Stimulated activated CD4-positive, alpha-beta T cell treated with anti-CD3 and anti-CD28 coated beads, Interleukin-4, amount 100 ng/mL, for 1 hour (primary cell): ENCODE measurements around the gene XRCC3.
"Not testable (repeated sequence)": the region's sequence is repeated elsewhere in the genome, so short reads cannot be mapped to it uniquely, and the experiment has no call there.

Experiments used
- DNase-seq: peaks from one replicate; pipeline ENCODE4 v3.0.0-alpha.2; 2020

The XRCC3 gene

GRCh38 chr14:103705118-103705503, 10.1 kb downstream of the XRCC3 start:
- DNase-seq, result no peak

- no peak for DNase-seq
These were observed 10.5 kb downstream of the XRCC3 start for GRCh38 chr14:103704708-103705107.

- DNase-seq, result no peak
These were observed 11.5 kb downstream of the XRCC3 start for GRCh38 chr14:103703433-103704385.

GRCh38 chr14:103702497-103703432, 12.5 kb downstream of the XRCC3 start:
- no peak for DNase-seq

DNA sequence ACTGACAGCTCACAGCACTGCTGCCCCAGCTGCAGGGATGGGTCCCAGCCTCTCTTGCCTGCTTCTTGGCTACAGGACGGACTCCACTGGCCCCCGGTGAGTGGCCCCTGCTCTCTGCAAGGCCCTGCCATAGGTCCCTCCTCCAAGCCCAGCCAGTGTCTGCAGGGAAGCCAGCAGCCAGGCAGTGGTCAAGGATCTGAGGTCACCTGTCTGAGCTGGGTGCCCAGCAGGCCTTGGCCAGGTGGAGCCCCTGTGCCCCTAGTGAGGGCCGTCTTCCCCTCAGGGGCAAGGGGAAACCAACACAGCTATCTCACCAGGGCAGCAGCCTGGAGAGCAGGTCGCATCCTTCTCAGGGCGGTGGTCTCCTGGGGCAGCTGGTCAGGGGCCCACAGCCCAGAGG, 13.2 kb downstream of the XRCC3 start:
- DNase-seq, result no peak

GRCh38 chr14:103700753-103701490, 14.3 kb downstream of the XRCC3 start:
- DNase-seq, result no peak

GRCh38 chr14:103699901-103700752, 15.1 kb downstream of the XRCC3 start:
- no peak for DNase-seq

DNA sequence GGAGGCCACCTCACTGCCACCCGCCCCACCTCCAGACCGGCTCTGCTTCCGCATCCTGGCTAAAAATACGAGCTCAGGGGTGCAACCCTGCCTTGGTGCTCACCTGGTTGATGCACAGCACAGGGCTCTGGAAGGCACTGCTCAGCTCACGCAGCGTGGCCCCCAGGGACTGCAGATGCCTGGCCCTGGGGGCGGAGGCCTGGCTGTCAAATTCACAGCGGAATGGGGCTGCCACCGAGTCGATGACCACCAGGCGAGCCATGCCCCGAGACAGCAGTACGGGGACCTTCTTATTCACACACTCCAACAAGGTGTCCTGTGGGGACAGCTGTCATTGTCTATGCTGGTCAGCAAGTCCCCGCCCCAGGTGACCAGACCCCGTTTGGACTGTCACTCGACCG, 16.0 kb downstream of the XRCC3 start:
- DNase-seq, result no peak

DNA sequence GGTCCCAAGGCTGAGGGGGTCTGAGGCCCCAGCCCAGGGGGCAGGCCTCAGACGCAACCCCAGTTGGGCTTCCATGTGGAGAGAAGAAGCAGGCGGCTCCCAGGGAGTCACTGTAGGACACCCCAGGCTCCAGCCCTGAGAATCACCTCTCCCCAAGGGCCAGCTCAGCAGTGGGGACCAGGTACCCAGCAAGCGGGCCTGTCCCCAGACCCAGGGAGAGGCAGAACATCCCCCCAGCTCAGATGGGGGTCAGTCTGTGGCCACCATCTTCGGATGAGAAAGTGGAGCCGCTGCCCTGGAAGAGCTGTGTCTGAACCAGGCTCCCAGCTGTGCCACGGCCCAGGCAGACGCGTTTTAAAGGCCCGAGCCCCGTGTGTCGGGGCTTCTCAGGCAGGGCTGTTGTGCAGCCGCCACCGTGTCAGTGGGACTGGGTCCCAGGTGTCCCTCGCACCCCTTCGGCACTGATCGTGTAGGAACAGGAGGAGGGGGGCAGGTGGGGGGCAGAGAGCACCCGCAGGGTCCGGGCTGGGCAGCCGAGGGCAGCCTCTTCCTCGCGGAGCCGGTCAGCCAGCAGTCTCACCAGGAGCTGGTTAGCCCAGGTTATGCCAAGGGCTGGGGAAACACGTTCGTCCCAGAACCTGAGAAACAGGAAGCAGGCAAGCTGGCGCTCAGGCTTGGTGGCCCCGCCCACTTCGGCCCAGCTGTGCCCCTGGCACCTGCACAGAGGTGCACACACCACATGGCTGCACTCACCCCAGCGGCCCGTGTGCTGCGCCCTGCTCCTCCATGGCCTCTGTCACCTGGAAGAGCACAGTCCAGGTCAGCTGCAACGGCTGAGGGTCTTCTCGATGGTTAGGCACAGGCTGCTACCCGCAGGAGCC, 16.6 kb downstream of the XRCC3 start:
- no peak for DNase-seq

GRCh38 chr14:103697603-103698379, 17.5 kb downstream of the XRCC3 start:
- no peak for DNase-seq

- no peak for DNase-seq
These were observed 18.0 kb downstream of the XRCC3 start for GRCh38 chr14:103697206-103697602.

DNA sequence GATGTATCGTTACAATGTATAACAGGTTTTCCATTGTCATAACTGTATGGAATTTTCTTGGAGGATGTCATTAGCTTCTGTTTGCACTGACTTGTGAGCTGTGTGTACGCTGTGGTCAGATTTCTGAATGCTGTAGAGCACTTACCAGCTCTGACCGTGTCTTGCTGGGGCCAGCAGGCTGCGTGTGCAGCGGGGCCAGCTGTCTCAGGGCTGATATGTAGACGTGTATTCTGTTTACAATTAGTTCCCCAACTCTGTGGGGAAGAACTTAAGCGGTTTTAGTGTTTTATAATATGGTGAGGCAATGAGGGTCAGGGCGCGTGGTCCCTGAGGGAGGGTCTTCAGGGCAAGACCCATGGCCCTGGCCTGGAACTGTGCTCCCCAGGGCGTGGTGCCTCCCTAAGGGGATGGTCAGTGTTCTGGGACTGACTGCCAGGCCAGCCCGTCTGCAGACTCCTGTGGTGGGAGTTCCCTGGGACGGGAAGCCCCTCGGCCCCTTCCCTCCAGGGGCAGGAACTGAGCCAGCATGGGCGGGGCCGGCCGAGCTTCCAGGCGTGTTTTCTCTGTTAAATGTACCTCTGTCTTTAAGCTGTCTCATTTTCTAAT, 18.7 kb downstream of the XRCC3 start:
- DNase-seq, result no peak

DNA sequence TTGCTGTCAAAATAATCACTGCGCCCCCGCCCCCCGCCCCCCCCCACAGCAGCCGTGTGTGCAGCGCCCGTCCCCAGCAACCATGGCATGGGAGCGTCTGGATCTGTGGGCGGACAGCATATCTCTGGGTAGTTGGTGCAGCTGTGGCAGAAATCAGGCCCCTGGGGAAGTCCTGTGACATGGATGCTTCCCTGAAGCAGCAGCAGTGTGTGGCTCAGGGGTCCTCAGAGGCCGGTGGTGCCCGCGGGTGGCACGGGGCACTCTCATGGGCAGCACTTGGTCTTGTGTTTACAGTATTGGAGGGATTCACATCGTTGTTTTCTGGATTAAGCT, 19.2 kb downstream of the XRCC3 start:
- no peak for DNase-seq

DNA sequence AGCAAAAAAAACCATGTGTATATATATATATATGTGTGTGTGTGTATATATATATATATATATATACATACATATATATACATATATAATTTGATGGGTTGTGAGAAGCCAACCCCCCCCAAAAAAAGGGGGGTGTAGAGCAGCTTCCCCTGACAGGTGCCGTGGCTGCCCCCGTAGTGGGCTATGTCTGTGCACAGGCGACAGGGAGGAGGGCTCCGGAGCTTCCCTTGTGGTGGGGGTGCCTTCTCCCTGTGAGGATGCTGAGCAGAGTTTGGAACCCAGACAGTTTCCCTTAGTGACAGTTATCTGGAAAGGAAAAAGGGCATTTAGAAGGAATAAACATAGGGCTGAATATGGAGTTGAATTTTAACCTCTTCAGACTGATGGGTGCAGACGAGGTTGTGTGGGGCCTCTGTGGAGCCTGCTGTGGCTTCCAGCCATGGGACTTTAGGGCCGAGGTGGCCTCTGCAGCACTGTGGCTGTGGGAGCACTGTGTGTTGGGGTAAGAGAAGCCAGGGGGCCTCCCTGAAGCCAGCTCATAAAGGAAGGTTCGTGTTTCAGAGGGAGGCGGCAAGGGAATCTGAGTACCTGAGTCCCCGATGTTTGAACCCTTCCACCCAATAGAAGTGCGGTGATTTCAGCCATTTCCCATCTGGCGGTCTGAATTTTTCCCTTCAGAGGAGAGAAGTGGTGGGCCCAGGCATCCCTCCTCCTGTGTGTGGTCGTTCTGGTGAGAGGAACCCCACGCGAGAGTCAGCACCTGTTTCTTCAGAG, 19.8 kb downstream of the XRCC3 start:
- DNase-seq, result no peak

- no peak for DNase-seq
These were observed 20.7 kb downstream of the XRCC3 start for GRCh38 chr14:103694572-103695026.

DNA sequence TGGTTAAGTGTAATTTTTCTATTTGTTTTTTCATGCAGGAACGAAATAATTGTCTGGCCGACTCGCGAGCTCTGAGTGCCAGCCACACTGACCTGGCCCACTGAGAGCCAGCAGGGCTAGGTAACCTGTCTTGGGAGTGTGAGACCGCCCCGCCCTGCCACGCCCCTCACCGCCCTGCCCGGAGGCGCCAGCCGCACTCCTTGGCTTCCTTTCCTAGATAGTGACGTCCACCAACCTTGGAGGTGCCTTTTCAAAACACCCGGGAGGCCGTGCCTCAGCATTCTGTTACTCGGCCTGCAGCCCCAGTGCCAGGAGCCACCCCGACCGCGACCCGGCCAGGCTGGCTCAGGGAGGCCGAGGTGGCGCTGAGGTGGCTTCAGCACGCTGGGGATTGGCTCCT, 21.7 kb downstream of the XRCC3 start:
- no peak for DNase-seq

GRCh38 chr14:103692871-103693270, 22.4 kb downstream of the XRCC3 start:
- no peak for DNase-seq

- no peak for DNase-seq
These were observed 23.1 kb downstream of the XRCC3 start for GRCh38 chr14:103692159-103692558.

GRCh38 chr14:103691655-103692054, 23.6 kb downstream of the XRCC3 start:
- not testable (repeated sequence) for DNase-seq
